GM18505 (cell line): Measurements from ENCODE around the gene ABCG1.
A peak's percentile ranks its signal among the peaks of the same experiment; 100 is the strongest.

Source experiments
- ATAC-seq: cut with Tn5 transposase; IDR thresholded peaks from one replicate; pipeline ENCODE4 v1.9.1; 2021; ENCODE audit not compliant: unreplicated experiment
- POLR2A ChIP-seq: IDR thresholded peaks from 4 replicates; pipeline ENCODE4 v1.6.1; 2011; ENCODE audit warnings: borderline replicate concordance; ENCODE audit not compliant: insufficient read depth, insufficient read length; ENCODE audit errors: extremely low read depth

The ABCG1 gene

DNA sequence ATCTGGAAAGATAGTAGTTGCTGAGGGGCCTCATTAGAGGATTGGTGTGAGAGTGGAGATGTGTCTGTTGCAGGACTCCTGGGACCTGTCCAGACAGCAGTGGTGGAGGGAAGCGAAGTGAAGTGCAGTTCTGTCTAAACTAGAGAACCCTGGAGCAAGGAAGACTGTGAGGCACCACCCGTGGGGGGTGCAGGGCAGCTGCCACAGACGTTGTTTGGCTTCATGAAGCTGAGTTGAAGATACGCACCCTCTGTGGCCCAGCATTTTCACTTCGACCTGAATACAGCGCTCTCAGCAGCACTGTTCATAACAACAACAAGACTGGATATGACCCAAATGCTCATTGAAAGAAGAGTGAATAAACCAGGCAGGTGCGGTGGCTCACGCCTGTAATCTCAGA is 29.3 kb downstream of the ABCG1 start:
- no peak for TF ChIP-seq POLR2A
- no peak for ATAC-seq

DNA sequence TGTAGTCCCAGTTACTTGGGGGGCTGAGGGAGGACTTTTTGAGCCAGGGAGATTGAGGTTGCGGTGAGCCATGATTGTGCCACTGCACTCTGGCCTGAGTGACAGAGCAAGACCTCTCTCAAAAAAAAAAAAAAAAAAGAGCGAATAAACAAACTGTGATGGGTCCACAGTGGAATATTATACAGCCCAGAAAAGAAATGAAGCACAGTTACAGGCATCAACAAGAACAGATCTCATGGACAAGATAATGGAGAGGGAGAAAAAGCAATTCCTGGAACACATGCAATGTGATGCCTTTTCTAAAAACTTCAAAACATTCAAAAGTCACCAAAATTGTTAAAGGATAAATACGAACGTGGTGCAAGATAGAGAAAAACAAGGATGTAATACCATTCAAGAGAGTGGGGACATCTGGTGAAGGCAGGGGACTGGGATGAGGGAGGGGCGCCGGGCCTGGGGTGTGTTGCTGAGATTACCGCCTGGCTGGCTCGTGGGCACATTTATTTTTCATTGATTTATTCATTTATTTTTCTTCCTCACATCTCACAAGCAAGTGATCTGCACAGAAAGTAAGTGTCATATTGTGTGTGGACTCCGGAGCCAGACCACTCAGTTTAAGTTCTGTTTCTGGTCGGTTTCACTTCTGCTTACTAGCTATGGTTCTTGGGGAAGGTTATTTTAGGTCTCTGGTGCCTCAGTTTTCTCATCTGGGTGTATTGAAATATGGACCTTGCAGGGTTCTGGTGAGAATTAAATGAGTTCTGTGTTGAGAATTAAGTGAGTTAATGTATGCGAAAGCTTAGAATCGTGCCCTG is 30.1 kb downstream of the ABCG1 start:
- TF ChIP-seq POLR2A = no peak
- peak; percentile 82 for ATAC-seq

DNA sequence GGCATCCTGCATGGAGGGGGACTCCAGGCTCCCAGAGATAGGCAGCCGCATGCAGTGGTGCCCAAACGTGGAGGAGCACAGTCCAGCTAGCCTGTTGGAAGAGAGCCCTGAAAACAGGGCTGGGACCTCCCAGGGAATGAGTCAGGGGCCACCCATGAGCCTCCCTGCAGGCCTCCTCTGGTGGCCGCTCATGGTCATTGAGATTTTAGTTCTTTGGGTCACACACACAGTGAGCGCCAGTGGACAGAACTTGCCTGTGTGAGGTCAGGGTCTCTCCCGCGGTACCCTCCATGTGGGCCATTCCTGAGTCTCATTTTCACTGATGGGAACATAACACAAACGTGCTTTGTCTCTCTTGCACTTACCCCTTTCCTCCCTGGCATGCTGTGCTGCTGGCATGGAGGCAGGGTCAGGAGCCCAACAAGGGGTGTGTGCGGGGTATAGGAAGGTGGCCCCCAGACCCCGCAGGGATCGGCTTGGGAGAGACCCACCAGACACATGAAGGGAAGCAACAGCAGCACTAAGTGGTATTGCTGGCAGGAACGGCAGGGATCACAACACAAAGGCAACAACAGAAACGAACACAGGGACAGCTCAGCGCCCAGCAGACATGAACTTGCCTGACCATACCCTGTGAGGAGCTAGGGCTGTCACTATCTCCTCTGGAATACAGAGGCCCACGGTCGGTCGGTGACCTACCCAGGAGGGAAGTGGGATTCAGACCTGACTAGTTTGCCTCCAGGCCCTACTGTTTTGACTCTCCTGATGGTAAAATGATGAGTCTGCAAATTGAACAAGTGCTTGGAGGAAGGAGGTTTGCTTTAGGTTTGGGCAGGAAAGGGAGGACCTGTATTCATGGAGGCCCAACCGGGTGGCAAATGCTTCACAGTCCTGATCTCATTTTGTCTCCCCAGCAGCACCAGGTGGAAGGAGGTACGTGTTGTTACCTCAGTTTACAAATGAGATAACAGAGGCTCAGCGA is 31.8 kb downstream of the ABCG1 start:
- TF ChIP-seq POLR2A = no peak
- ATAC-seq = no peak

DNA sequence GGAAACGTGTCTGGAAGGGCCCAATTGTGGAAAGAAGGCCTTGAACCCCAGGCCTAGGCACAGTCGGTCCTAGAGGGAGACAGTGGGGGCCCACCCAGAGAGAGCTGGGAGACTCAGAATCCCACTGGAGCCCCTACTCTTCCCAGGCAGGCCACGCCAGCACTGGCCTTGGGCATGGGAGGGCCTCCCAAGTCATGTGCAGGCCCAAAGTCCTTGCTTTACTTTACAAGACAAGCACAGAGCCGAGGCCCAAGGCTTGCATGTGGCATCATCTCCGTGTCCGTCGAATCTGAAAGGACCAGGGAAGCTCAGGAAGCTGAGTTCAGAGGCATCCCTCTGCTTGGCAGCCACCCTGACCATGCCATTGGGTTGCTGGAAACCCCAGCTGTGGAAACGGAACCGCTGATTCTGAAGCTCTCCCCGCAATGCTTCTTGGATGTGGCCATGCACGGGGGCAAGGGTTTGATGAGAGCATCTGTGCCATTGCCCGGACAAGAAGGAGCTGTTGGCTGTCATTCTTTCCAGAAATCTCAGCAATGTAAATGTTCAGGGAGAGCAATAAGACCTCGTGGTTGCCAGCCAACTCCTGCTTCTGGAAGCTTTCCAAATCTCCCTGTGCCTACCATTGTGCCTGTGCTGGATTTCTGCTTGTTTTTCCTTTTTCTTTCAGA is 32.8 kb downstream of the ABCG1 start:
- ATAC-seq = no peak
- no peak for TF ChIP-seq POLR2A

DNA sequence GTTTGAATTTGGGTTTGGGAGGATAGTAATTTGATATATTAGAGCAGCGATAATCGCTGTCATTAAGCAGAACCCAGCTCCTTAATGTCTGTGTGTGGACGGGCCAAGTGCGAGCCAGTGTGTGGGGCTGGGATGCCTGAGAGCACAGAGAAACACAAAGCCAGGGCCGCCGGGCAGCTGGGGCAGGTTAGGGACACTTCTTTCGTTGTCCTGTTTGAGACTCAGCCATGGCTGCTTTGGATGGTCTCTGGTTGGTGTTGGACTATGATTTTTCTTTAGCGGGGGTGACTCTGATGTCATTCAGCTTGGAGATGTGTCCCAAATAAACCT is 33.4 kb downstream of the ABCG1 start:
- no peak for ATAC-seq
- no peak for TF ChIP-seq POLR2A

DNA sequence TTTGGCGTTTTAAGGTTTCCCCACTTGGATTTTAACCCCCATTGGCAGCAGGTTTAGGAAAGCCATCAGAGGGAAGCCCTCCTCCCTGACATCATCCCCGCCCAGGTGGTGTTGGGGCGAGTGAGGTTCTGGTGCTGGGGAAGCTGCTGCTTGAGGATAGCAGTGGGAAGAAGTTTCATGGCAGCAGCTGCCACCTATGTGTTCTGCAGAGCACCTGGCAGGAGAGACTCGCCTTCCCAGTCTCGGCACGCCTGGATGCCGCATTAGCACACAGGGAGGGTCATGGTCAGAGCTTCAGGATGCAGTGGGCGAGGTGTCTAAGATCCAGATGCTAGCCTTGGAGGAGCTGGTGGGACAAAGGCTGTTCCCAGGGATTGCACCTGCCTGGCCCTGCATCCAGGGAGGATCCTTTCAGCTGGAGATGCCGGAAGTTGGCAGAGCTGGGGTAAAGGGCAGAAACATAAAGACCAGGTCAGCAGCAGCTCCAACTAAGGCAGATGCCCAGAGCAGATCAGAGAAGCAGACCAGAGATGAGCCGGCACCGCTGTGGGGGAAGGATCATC is 33.9 kb downstream of the ABCG1 start:
- no peak for ATAC-seq
- TF ChIP-seq POLR2A = no peak

DNA sequence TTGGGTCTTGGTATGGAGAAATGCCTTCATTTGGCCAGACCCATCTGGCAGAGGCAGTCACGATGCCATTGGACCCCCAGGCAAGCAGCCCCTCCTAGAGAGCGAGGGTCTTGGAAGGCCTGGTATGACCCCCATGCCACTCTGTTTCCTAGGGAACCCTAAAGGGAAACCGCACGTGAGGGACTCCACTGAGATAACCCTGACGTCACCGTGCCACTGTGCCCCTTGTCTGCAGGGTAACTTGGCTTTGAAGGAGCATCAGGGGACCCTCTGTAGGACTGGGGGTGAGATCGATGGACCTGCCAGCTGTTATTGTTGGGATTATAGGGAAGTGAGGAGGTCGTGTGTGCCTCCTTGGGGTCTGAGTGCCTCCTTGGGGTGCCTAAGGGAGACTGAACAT is 34.5 kb downstream of the ABCG1 start:
- no peak for ATAC-seq
- TF ChIP-seq POLR2A = no peak

DNA sequence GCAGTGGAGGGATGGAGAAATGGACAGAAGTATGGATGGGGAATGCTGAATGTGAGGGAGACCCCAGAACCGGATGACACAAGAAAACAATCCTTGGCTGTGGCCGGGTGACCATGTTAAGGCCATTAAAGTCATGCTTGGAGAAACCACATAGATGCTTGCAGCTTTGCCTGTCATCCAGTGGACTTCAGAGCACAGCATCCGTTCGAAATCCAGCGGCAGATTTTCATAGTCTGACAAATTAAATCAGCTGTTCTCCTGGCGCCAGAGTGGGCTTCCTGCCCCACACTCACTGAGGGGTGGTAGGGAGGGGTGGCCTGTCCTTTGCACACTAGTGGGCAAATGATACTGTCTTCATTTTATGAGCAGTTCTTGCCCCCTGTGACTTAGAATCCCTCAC is 35.1 kb downstream of the ABCG1 start:
- ATAC-seq = no peak
- TF ChIP-seq POLR2A = no peak

DNA sequence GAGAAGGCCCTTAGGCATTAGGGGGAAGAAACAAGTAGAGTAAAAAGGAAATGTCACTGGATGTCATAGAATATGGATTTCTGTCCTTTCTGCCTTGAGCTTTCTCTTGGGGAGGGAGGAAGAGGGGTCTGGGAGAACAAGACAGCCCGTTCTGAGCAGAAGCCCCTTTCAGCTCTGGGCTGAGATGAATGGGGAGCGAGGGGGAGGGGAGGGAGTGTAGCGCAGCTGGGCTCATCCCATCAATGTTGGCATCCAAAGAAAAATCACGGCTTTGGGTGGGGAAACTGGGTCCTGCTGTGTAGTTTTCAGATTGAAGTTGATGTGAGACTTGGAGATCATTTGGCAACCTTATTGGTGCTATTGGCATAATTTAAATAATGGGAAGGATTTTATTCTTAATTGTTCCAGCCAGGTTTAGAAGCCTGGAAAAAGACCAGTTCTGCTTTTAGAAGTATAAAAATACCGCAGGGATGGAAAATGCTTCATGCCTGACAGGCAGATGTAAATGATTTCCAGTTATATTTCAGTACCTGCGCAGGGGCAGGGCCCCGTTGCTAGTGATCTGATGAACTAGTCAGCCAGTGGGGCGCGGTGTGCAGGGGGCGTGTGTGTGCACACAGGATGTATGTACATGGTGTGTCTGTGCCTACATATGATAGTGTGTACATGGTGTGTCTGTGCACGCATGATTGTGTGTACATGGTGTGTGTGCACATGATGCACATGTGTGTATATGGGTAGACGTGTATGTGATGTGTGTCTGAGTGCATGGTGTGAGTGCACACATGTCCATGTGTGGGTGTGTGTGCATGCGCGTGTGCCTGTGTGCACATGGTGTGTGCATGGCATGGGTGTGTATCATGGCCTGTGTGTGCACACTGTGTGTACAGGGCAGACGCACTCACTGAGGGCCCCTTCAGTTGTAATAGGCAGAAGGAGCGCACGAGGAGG is 36.0 kb downstream of the ABCG1 start:
- no peak for TF ChIP-seq POLR2A
- no peak for ATAC-seq

DNA sequence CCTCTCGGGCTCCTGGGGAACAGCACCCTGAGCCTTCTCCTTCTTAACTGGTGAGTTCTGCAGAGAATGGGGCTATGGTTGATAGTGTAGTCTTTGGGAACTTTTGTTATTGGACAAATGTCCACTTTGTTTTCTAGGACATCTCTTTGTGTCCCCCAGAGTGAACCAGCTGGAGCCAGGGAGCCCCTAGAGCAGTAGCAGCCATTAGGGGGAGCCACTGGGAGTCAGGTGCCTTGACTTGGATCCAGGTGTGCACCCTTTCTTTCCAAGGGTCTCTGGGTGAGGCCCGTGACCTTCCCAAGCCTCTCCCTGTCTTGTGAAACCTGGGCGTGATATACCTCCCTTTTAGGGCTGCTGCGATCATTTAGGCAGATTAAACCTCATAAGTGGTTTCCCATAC is 36.9 kb downstream of the ABCG1 start:
- ATAC-seq = no peak
- no peak for TF ChIP-seq POLR2A

DNA sequence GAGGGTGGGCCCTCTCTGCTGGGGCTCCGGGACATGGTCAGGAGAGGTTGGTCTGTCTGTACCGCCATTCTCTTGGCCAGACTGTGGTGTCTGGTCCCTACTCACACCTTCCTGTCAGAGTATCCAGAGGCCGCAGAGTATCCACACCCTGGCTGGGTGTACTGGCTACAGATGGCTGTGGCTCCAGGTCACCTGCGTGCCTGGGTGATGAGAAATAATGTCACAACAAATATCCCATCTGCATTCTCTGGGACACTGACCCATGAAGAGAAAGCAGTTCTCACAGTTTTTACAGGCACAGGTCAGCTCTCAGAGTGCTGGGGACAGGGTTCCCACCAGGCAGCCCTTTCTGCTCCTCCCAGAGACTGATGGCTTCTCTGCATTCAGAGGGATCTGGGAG is 37.4 kb downstream of the ABCG1 start:
- ATAC-seq = no peak
- no peak for TF ChIP-seq POLR2A

DNA sequence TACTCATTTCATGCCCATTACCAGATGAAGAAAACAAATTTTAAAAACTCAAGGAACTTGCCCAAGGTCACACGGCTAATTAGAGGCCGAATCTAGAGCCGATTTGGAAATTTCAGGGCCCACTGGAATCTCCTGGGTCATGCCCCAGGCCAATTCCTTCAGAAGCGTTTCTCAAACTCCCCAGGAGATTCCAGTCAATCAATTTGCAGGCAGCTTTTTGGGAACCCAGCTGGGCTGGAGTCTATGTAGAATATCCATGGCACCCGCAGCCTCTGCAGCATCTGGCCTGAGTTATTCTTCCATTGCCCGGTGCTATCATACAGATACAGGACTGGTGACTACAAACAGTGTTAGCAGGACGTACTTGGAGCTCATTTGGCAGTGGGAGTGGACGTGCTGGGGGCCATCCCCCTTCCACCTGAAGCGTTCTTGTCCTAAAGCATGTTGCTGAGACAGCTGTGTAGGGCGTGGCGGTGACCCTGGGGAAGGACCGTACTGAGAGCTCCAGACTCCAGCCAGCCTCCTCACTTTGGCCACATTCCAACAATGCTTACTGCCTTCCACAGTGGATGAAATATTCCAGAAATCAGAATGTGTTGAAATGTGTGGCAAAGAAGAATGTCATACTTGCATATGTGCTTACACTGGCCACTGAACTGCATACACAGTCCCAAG is 38.3 kb downstream of the ABCG1 start:
- no peak for TF ChIP-seq POLR2A
- no peak for ATAC-seq

DNA sequence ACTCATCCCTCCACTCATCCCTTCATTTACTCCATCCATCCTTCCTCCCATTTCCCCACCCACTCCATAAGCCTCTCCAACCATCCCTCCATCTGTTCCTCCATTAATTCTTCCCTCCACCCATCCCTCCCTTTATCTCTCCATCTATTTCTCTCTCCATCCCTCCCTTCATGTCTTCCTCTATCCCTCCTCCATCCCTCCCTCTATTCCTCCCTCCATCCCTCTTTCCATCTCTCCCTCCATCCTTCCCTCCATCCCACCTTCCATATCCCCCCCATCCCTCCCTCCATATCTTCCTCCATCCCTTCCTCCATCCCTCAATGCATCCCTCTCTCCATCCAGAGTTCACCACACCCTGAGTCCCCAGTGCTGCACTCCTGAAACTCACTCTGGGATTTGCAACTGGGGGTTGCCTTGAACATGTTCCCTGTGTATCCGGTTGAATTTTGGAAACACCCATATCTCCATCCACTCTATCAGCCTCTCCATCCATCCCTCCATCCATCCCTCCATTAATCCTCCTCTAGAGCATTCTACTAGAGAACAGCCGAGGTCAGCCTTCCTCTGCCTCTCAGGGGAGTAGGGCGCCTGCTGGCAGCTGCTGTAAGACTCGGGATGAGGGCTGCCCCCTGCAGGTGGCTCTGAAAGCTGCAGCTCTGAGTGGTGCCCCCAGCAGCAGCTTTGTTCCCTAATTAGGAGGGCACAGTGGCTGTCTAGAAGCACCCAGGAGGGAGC is 39.4 kb downstream of the ABCG1 start:
- no peak for ATAC-seq
- TF ChIP-seq POLR2A = no peak
